Neural cell (in vitro differentiated cells): Measurements from ENCODE around the gene RGS10. TPM values are rescaled to one million over a fixed set of nuclear protein-coding genes. Genes with fewer than 3 reads are reported as not detected.

Experiments used
- H2AFZ ChIP-seq: fragments of 200-600, 300-800 bp; sonication (generic), shearing (Covaris generic); 2 replicates; pipeline ENCODE4 v1.6.0; 2014; ENCODE audit warnings: low read depth, mild to moderate bottlenecking, antibody characterized with exemption, low read length, moderate library complexity
- H3F3A ChIP-seq: fragments of 200-600 bp; shearing (Covaris generic); 2 replicates; pipeline ENCODE4 v1.6.1; 2016; ENCODE audit warnings: mild to moderate bottlenecking, moderate library complexity, mixed read lengths, antibody characterized with exemption, low read length; ENCODE audit not compliant: insufficient read depth, poor library complexity, severe bottlenecking
- H3K27ac ChIP-seq: fragments of 200-600, 300-800 bp; sonication (generic), shearing (Covaris generic); 2 replicates; pipeline ENCODE4 v1.5.1; 2014; ENCODE audit warnings: mild to moderate bottlenecking, low read length, moderate library complexity
- H3K27me3 ChIP-seq: fragments of 300-800, 200-600 bp; sonication (generic), shearing (Covaris generic); 2 replicates; pipeline ENCODE4 v1.6.0; 2014; ENCODE audit warnings: mild to moderate bottlenecking, low read depth, low read length, moderate library complexity; ENCODE audit not compliant: insufficient read depth
- H3K36me3 ChIP-seq: fragments of 300-800, 200-600 bp; sonication (generic), shearing (Covaris generic); 2 replicates; pipeline ENCODE4 v1.5.1; 2014; ENCODE audit warnings: mild to moderate bottlenecking, antibody characterized with exemption, low read length, moderate library complexity; ENCODE audit not compliant: insufficient read depth
- H3K4me2 ChIP-seq: fragments of 300-800, 200-600 bp; sonication (generic), shearing (Covaris generic); 2 replicates; pipeline ENCODE4 v1.6.0; 2014; ENCODE audit warnings: mild to moderate bottlenecking, low read length
- H3K4me3 ChIP-seq: fragments of 300-800, 200-600 bp; sonication (generic), shearing (Covaris generic); 2 replicates; pipeline ENCODE4 v1.5.1; 2014; ENCODE audit warnings: mild to moderate bottlenecking, low read length, moderate library complexity
- H3K79me2 ChIP-seq: fragments of 200-600 bp; shearing (Covaris generic); replicated peaks from 2 replicates; pipeline ENCODE4 v1.6.0; 2014; ENCODE audit warnings: mild to moderate bottlenecking, low read length, moderate library complexity; ENCODE audit not compliant: insufficient read depth
- H3K9ac ChIP-seq: fragments of 300-800, 200-600 bp; sonication (generic), shearing (Covaris generic); 2 replicates; pipeline ENCODE4 v1.6.1; 2016; ENCODE audit warnings: mild to moderate bottlenecking, low read length, mixed read lengths
- H3K9me2 ChIP-seq: fragments of 200-600 bp; shearing (Covaris generic); 2 replicates; pipeline ENCODE4 v1.6.1; 2016; ENCODE audit warnings: mild to moderate bottlenecking, low read length, mixed read lengths; ENCODE audit not compliant: insufficient read depth
- H3K9me3 ChIP-seq: fragments of 200-600, 300-800 bp; sonication (generic), shearing (Covaris generic); 2 replicates; pipeline ENCODE4 v1.6.1; 2016; ENCODE audit warnings: mild to moderate bottlenecking, mixed run types, low read length, moderate library complexity, mixed read lengths
- H4K20me1 ChIP-seq: fragments of 200-600 bp; shearing (Covaris generic); 2 replicates; pipeline ENCODE4 v1.6.1; 2016; ENCODE audit warnings: mild to moderate bottlenecking, mixed run types; ENCODE audit not compliant: insufficient read depth
- CTCF ChIP-seq: fragments of 450-650 bp; IDR thresholded peaks from 2 replicates; pipeline ENCODE4 v1.5.1; 2014; ENCODE audit warnings: antibody characterized with exemption, mild to moderate bottlenecking, moderate library complexity; ENCODE audit not compliant: poor library complexity, severe bottlenecking
- EP300 ChIP-seq: fragments of 450-650 bp; conservative IDR thresholded peaks from 2 replicates; pipeline ENCODE4 v1.6.1; 2014; ENCODE audit warnings: antibody characterized with exemption, mild to moderate bottlenecking, moderate library complexity; ENCODE audit not compliant: poor library complexity, severe bottlenecking
- EZH2 ChIP-seq: fragments of 200-600, 300-800 bp; shearing (Covaris generic), sonication (generic); IDR thresholded peaks from 2 replicates; pipeline ENCODE4 v1.6.1; 2014; ENCODE audit warnings: antibody characterized with exemption, low read length, borderline replicate concordance, mild to moderate bottlenecking; ENCODE audit not compliant: insufficient read depth, poor library complexity, severe bottlenecking
- MXI1 ChIP-seq: fragments of 450-650 bp; conservative IDR thresholded peaks from 2 replicates; pipeline ENCODE4 v1.6.1; 2014; ENCODE audit warnings: antibody characterized with exemption, mild to moderate bottlenecking; ENCODE audit not compliant: poor library complexity, severe bottlenecking
- POLR2AphosphoS5 ChIP-seq: IDR thresholded peaks from 2 replicates; pipeline ENCODE4 v1.6.1; 2012
- RAD21 ChIP-seq: fragments of 450-650 bp; conservative IDR thresholded peaks from 2 replicates; pipeline ENCODE4 v1.6.1; 2014; ENCODE audit warnings: antibody characterized with exemption, mild to moderate bottlenecking, moderate library complexity
- SMC3 ChIP-seq: fragments of 450-650 bp; conservative IDR thresholded peaks from 2 replicates; pipeline ENCODE4 v1.6.1; 2014; ENCODE audit warnings: antibody characterized with exemption, mild to moderate bottlenecking, moderate library complexity; ENCODE audit not compliant: poor library complexity
- TAF1 ChIP-seq: IDR thresholded peaks from 2 replicates; pipeline ENCODE4 v1.6.1; 2012; ENCODE audit warnings: low read depth
- polyA plus RNA-seq: library from polyadenylated mRNA; depleted of rRNA; stranded (reverse); fragments of >200 nt; gene quantifications from 2 replicates; pipeline ENCODE4 v1.2.3, GENCODE V29; 2014
- TF ChIP-seq, protein P1 (sequence below): IDR thresholded peaks from 2 replicates; pipeline ENCODE4 v1.6.1; 2012; ENCODE audit warnings: borderline replicate concordance

RGS10 gene
- polyA plus RNA-seq, 1 donor from 2014 or later, result 2.6 TPM

DNA sequence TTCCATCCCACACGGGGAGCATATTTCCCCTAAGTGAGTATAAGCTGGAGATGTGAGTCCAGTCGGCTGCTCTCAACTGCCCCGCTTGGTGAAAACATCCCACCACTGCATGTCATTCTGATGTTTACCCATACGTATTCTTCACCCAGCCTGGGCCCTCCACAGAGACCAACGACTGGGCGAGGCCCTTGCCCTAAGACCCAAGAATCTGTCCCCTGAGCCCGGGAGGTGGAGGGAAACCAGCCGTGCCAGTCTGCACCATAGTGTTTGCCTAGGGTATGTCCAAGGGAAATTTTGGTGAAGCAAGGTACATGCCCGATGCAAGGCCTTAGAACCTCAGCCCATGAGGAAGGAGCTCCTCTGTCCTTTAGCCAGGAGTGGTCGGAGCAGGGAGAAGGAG lies 67.9 kb downstream of the RGS10 start:
- no peaks in the 10 kb centered on the region for H3K9me2 ChIP-seq
- H3K27me3 ChIP-seq, result no peaks in the 10 kb centered on the region
- no peaks in the 10 kb centered on the region for H3K79me2 ChIP-seq
- no peak overlapping the region for H3K4me2 ChIP-seq
- no peaks in the 10 kb centered on the region for H4K20me1 ChIP-seq
- no peaks in the 10 kb centered on the region for H3K9me3 ChIP-seq
- H3K27ac ChIP-seq, result no peak overlapping the region
- TF ChIP-seq MXI1, result no peak
- H3F3A ChIP-seq, result no peaks in the 10 kb centered on the region
- no peak overlapping the region for H2AFZ ChIP-seq
- no peak overlapping the region for H3K4me3 ChIP-seq
- no peaks in the 10 kb centered on the region for H3K36me3 ChIP-seq
- no peak overlapping the region for H3K9ac ChIP-seq

DNA sequence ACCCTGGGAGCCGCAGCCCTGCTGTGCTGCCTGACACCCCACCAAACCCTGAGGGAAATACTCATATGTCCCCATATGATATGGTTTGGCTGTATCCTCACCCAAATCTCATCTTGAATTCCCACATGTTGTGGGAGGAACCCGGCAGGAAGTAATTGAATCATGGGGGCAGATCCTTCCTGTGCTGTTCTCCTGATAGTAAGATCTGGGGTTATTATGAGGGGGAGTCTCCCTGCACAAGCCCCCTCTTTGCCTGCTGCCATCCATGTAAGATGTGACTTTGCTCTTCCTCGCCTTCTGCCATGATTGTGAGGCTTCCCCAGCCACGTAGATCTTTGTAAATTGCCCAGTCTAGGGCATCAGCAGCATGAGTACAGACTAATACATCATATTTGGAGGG lies 68.7 kb downstream of the RGS10 start:
- Histone ChIP-seq H3K9me2 (no peaks in the 10 kb centered on the region), H3K4me3 (no peak overlapping the region), H4K20me1 (no peaks in the 10 kb centered on the region), H3K36me3 (no peaks in the 10 kb centered on the region), H2AFZ (no peak overlapping the region), H3K9ac (no peak overlapping the region), H3F3A (no peaks in the 10 kb centered on the region), H3K9me3 (no peaks in the 10 kb centered on the region), H3K27me3 (no peaks in the 10 kb centered on the region), H3K79me2 (no peaks in the 10 kb centered on the region), H3K4me2 (no peak overlapping the region), H3K27ac (no peak overlapping the region)
- TF ChIP-seq MXI1, result no peak

- H3K4me3 ChIP-seq, result no peak overlapping the region
- no peaks in the 10 kb centered on the region for H3K79me2 ChIP-seq
- H3K4me2 ChIP-seq, result no peak overlapping the region
- no peaks in the 10 kb centered on the region for H3K36me3 ChIP-seq
- no peak overlapping the region for H3K9ac ChIP-seq
- no peak overlapping the region for H3K27ac ChIP-seq
- no peaks in the 10 kb centered on the region for H3K9me2 ChIP-seq
- TF ChIP-seq EP300, result no peak
- no peak for TF ChIP-seq RAD21
- no peaks in the 10 kb centered on the region for H3F3A ChIP-seq
- H2AFZ ChIP-seq, result no peak overlapping the region
- H4K20me1 ChIP-seq, result no peaks in the 10 kb centered on the region
- no peaks in the 10 kb centered on the region for H3K27me3 ChIP-seq
- H3K9me3 ChIP-seq, result no peaks in the 10 kb centered on the region
Observed at GRCh38 chr10:119470920-119471702, 71.4 kb downstream of the RGS10 start.

- Histone ChIP-seq H2AFZ (no peak overlapping the region), H3K9me3 (no peaks in the 10 kb centered on the region), H3K27ac (no peak overlapping the region), H4K20me1 (no peaks in the 10 kb centered on the region), H3F3A (no peaks in the 10 kb centered on the region), H3K9me2 (no peaks in the 10 kb centered on the region), H3K27me3 (no peaks in the 10 kb centered on the region), H3K79me2 (no peaks in the 10 kb centered on the region), H3K4me3 (no peak overlapping the region), H3K4me2 (no peak overlapping the region), H3K36me3 (no peaks in the 10 kb centered on the region), H3K9ac (no peak overlapping the region)
- TF ChIP-seq EZH2 (no peak), EP300 (no peak), CTCF (no peak), TAF1 (no peak), RAD21 (no peak), SMC3 (no peak), POLR2AphosphoS5 (no peak)
- TF ChIP-seq, protein P1, sequence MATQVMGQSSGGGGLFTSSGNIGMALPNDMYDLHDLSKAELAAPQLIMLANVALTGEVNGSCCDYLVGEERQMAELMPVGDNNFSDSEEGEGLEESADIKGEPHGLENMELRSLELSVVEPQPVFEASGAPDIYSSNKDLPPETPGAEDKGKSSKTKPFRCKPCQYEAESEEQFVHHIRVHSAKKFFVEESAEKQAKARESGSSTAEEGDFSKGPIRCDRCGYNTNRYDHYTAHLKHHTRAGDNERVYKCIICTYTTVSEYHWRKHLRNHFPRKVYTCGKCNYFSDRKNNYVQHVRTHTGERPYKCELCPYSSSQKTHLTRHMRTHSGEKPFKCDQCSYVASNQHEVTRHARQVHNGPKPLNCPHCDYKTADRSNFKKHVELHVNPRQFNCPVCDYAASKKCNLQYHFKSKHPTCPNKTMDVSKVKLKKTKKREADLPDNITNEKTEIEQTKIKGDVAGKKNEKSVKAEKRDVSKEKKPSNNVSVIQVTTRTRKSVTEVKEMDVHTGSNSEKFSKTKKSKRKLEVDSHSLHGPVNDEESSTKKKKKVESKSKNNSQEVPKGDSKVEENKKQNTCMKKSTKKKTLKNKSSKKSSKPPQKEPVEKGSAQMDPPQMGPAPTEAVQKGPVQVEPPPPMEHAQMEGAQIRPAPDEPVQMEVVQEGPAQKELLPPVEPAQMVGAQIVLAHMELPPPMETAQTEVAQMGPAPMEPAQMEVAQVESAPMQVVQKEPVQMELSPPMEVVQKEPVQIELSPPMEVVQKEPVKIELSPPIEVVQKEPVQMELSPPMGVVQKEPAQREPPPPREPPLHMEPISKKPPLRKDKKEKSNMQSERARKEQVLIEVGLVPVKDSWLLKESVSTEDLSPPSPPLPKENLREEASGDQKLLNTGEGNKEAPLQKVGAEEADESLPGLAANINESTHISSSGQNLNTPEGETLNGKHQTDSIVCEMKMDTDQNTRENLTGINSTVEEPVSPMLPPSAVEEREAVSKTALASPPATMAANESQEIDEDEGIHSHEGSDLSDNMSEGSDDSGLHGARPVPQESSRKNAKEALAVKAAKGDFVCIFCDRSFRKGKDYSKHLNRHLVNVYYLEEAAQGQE, result no peak
Observed at GRCh38 chr10:119469846-119470245, 72.7 kb downstream of the RGS10 start.
